ENCODE data around the gene GRIN3B.

GRCh38 chr19:1054102-1055027 lies 54.1 kb downstream of the GRIN3B start:
- TF ChIP-seq POLR2A (IDR thresholded peaks at IDR 0.05) (no peak), CTCF (IDR thresholded peaks at IDR 0.05 in 4 of 5, conservative IDR thresholded peaks at IDR 0.05 in 1 of 5) (no peak)
